Activated CD8-positive, alpha-beta T cell treated with anti-CD3 and anti-CD28 coated beads for 36 hours (primary cell): ENCODE data around the gene SAP25. TPM values are rescaled to one million over a fixed set of nuclear protein-coding genes. Genes with fewer than 3 reads are reported as not detected.

Experiments
- ATAC-seq: fragments of 200-7000 bp; cut with Tn5 transposase; one replicate; pipeline ENCODE4 v1.10.0; 2021; ENCODE audit warnings: mild to moderate bottlenecking, moderate library complexity
- CTCF ChIA-PET: fragments of 350-600 bp; sonication (Branson Sonifier 250); formaldehyde crosslinking; loops from one replicate; lab custom pipeline; 2021; ENCODE audit warnings: antibody characterized with exemption; lab: Charles Lee
- POLR2A ChIA-PET: fragments of 350-600 bp; sonication (Branson Sonifier 250); formaldehyde crosslinking; loops from one replicate; lab custom pipeline; 2021; ENCODE audit warnings: antibody characterized with exemption; lab: Charles Lee
- DNase-seq: peaks from one replicate; pipeline ENCODE4 v3.0.0-alpha.2; 2020
- H3K27ac Mint-ChIP-seq: one replicate; pipeline ENCODE4 v1.8.0; 2021; ENCODE audit warnings: mild to moderate bottlenecking, mixed read lengths
- H3K27me3 Mint-ChIP-seq: one replicate; pipeline ENCODE4 v1.8.0; 2021; ENCODE audit warnings: mixed read lengths
- H3K36me3 Mint-ChIP-seq: one replicate; pipeline ENCODE4 v1.8.0; 2021; ENCODE audit warnings: low read depth, mixed read lengths
- H3K4me1 Mint-ChIP-seq: one replicate; pipeline ENCODE4 v1.8.0; 2021; ENCODE audit warnings: low read depth, mixed read lengths
- H3K4me3 Mint-ChIP-seq: one replicate; pipeline ENCODE4 v1.8.0; 2021; ENCODE audit warnings: mild to moderate bottlenecking, moderate library complexity, mixed read lengths
- H3K9me3 Mint-ChIP-seq: one replicate; pipeline ENCODE4 v1.8.0; 2021; ENCODE audit warnings: mixed read lengths
- CTCF ChIP-seq: fragments of 200-600 bp; IDR thresholded peaks from one replicate; pipeline ENCODE4 v1.8.0; 2022; ENCODE audit warnings: antibody characterized with exemption, mild to moderate bottlenecking
- intact Hi-C: fragments of 100-400 bp; cut with micrococcal nuclease; formaldehyde crosslinking; loops from one replicate; pipeline ENCODE4 v1.10.0; 2022
- total RNA-seq, 2 experiments: library from RNA; stranded (reverse); gene quantifications; one replicate each; pipeline ENCODE4 v1.2.3, GENCODE V29; 2021

The SAP25 gene
- total RNA-seq, 2 experiments from 2014 or later, result 9.9 to 12.8 TPM

GRCh38 chr7:100584683-100585510, 11.2 kb upstream of the SAP25 start:
- Mint-ChIP-seq H3K36me3 (peaks cover 2% of the 10 kb centered on the region), H3K4me3 (peak overlapping the region; percentile 98), H3K4me1 (peaks cover 20% of the 10 kb centered on the region), H3K27ac (peak overlapping the region; percentile 93), H3K27me3 (no peaks in the 10 kb centered on the region), H3K9me3 (no peaks in the 10 kb centered on the region)
- intact Hi-C loops, result no loop called here
- ATAC-seq (no peak), DNase-seq (peak; percentile 51)
- POLR2A ChIA-PET, result interaction anchor here (0.6 to 4.9 kb wide), 21 partner anchors 7 to 155 kb away, joined by 3 to 22 read pairs (median 5); partner anchors contain the start of genes AGFG2, MEPCE, MOSPD3 and NYAP1
- CTCF ChIA-PET, result interaction anchor here (0.6 to 6.4 kb wide), 15 partner anchors 14 to 121 kb away, joined by 3 to 39 read pairs (median 6); partner anchors contain the start of genes MOSPD3 and POP7
- no peak for TF ChIP-seq CTCF

GRCh38 chr7:100584054-100584682, 10.5 kb upstream of the SAP25 start:
- H3K27ac Mint-ChIP-seq, result peak overlapping the region; percentile 93
- H3K27me3 Mint-ChIP-seq, result no peaks in the 10 kb centered on the region
- peaks cover 2% of the 10 kb centered on the region for H3K36me3 Mint-ChIP-seq
- ChIA-PET POLR2A (interaction anchor here (0.8 to 4.9 kb wide), 17 partner anchors 8 to 364 kb away, joined by 3 to 22 read pairs (median 6); partner anchors contain the start of genes AGFG2, MEPCE, MOSPD3 and NYAP1), CTCF (interaction anchor here (0.5 to 6.4 kb wide), 16 partner anchors 13 to 121 kb away, joined by 3 to 39 read pairs (median 4); partner anchors contain the start of genes MOSPD3 and POP7)
- TF ChIP-seq CTCF, result no peak
- intact Hi-C loops, result no loop called here
- ATAC-seq (no peak), DNase-seq (no peak)
- peak overlapping the region; percentile 98 for H3K4me3 Mint-ChIP-seq
- H3K4me1 Mint-ChIP-seq, result peaks cover 20% of the 10 kb centered on the region
- H3K9me3 Mint-ChIP-seq, result no peaks in the 10 kb centered on the region

GRCh38 chr7:100583132-100584053, 9.7 kb upstream of the SAP25 start:
- H3K27me3 Mint-ChIP-seq, result no peaks in the 10 kb centered on the region
- POLR2A ChIA-PET, result interaction anchor here (0.9 to 4.9 kb wide), 13 partner anchors 11 to 363 kb away, joined by 3 to 22 read pairs (median 6); partner anchors contain the start of genes AGFG2, MOSPD3, NYAP1 and POP7
- ATAC-seq (peak; percentile 23), DNase-seq (peak; percentile 92)
- no peak for TF ChIP-seq CTCF
- peaks cover 20% of the 10 kb centered on the region for H3K4me1 Mint-ChIP-seq
- CTCF ChIA-PET, result interaction anchor here (0.5 to 6.4 kb wide), 14 partner anchors 12 to 122 kb away, joined by 3 to 39 read pairs (median 6); partner anchors contain the start of genes MOSPD3 and POP7
- H3K27ac Mint-ChIP-seq, result peak overlapping the region; percentile 93
- no peaks in the 10 kb centered on the region for H3K9me3 Mint-ChIP-seq
- intact Hi-C loops, result no loop called here
- H3K4me3 Mint-ChIP-seq, result peak overlapping the region; percentile 98
- H3K36me3 Mint-ChIP-seq, result peaks cover 5% of the 10 kb centered on the region

- DNase-seq (no peak), ATAC-seq (no peak)
- ChIA-PET POLR2A (interaction anchor here (1.0 to 4.9 kb wide), 6 partner anchors 10 to 363 kb away, joined by 4 to 22 read pairs (median 6); partner anchors contain the start of genes NYAP1 and PVRIG), CTCF (interaction anchor here (1.1 to 6.4 kb wide), 5 partner anchors 19 to 100 kb away, joined by 3 to 39 read pairs (median 5); no protein-coding TSS in a partner anchor)
- no peaks in the 10 kb centered on the region for H3K27me3 Mint-ChIP-seq
- peak overlapping the region; percentile 98 for H3K4me3 Mint-ChIP-seq
- TF ChIP-seq CTCF, result no peak
- intact Hi-C loops, result no loop called here
- peaks cover 20% of the 10 kb centered on the region for H3K4me1 Mint-ChIP-seq
- H3K9me3 Mint-ChIP-seq, result no peaks in the 10 kb centered on the region
- peaks cover 5% of the 10 kb centered on the region for H3K36me3 Mint-ChIP-seq
- H3K27ac Mint-ChIP-seq, result peak overlapping the region; percentile 93
Measured at GRCh38 chr7:100582650-100583049, 8.9 kb upstream of the SAP25 start.
